NCI-H2227 (cell line): Measurements from ENCODE around the gene BTN3A1.
"Not testable (repeated sequence)": the region's sequence is repeated elsewhere in the genome, so short reads cannot be mapped to it uniquely, and the experiment has no call there.

Experiments used
- DNase-seq: peaks from one replicate; lab custom pipeline; 2025; ENCODE audit not compliant: unreplicated experiment; lab: John Stamatoyannopoulos, UW

Gene BTN3A1

GRCh38 chr6:26401987-26402658 lies at the start of gene BTN3A1:
Gene BTN3A1 (plus strand): TSS chr6:26402275. CDS start chr6:26405564, 3,289 bp downstream.
- peak; percentile 82 for DNase-seq

DNA sequence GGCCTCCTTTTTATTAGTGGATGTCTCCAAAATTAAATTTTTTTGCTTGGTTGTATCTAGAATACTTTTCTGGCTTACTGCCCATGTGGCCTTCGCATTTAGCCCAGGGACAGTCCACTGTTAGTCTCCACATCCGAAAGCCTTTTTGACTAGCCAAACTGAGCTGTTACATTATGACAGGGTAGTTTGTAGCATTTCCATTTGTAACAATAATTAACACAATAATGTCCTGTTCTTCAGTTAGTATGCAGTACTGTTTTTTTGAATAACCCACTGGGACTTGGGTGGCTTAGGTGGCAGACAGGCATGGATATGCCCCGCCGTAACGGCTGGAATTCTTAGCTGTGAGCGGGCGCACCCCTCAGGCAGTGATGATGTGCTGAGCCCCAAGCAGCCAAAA lies 49.8 kb upstream of the BTN3A1 start:
- no peak for DNase-seq

GRCh38 chr6:26354162-26354561 lies 47.9 kb upstream of the BTN3A1 start:
- no peak for DNase-seq

DNA sequence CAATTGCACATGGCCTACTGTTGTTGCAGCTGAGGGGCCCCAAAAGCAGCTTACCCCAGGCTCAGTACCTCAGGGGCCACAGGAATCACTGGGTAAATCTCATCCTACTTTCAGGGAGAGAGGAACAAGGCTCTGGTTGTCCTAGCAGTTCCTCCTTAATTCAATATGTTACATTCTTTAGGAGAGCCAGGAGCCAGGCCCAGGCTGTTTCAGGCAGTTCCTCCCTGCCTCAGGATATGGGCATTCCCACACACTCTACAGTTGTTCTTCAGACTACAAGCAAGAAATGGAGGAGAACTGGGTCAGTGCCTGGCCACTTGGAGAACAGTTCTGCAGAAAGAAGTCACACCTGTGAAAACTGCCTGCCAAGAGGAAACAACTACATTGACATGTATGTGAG lies 46.7 kb upstream of the BTN3A1 start:
- DNase-seq: no peak

GRCh38 chr6:26357543-26357942 lies 44.5 kb upstream of the BTN3A1 start:
- DNase-seq: not testable (repeated sequence)

- no peak for DNase-seq
These were observed 43.5 kb upstream of the BTN3A1 start for GRCh38 chr6:26358511-26358981.

DNA sequence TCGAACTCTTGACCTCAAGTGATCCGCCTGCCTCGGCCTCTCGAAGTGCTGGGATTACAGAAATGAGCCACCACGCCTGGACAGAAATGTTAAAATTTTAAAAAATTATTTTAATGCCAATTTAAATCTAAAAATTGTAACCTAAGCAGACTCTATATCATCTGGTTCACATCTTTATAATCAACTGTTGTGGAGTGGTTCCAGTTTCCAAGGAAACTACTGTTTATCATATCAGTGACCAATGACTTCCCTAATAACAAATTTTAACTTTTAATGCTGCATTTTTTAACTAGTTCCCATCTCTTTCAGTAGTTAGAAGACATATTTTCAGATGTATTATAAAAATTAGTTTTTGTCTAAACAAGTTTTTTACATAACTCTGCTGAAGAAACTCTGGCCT lies 42.3 kb upstream of the BTN3A1 start:
- no peak for DNase-seq

DNA sequence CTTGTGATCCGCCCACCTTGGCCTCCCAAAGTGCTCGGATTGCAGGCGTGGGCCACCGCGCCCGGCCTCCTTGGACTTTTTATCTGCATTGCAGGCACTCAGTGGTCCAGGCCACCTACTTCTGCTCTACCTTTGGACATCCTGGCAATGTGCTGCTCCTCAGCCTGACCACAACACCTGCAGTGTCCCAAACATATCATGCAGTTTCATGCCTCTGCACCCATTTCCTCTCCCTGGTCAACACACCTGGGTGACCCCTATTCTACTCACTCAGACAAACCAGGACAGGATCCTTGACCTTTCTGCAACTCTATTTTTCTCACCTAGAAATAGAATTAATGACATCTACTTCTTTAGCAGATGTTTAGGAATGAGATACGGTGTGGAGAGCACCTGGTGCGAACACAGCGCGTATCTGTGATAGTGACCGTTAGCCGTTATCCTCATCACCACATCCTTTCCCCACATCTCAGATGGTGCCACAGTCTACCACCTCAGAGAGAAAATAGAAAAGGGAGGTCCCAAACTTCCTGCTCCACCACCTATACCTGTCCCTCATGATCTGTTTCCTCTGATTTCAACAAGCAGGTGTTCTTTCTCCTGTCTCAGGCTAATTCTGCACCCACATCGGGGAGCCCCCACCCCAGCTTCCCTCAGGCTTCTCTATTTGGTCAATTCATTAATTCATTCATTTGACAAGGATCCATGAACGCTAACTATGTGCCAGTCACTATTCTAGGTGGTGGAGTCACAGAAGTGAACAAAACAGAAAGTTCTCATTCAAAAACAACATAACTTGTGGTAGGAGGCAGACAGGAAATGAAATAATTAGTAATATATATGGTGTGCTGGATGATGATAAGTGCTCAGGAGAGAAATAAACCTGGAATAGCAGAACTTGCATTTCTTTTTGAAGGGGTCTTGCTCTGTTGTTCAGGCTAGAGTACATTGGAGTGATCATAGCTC lies 41.3 kb upstream of the BTN3A1 start:
- DNase-seq: no peak

DNA sequence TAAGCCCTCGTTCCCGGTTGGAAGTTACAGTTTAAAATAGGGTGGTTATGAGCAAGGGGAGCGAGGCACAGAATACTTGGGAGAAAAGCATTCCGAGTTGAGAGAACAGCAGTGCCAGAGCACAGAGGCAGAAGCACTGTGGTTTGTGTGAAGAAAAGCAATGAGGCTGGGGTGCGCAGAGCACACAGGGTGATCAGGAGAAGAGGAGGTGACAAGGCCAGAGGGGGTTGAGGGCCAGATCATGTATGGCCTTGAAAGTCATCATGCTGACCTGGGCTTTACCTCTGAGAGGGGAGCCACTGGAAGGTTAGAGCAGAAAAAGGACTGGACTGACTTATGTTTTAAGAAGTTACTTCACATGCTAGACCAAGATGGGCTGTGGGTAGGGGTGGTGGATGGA lies 40.5 kb upstream of the BTN3A1 start:
- no peak for DNase-seq

GRCh38 chr6:26362093-26362835 lies 39.8 kb upstream of the BTN3A1 start:
- no peak for DNase-seq

- no peak for DNase-seq
These were observed 39.2 kb upstream of the BTN3A1 start for GRCh38 chr6:26362836-26363220.

- peak; percentile 10 for DNase-seq
These were observed 38.0 kb upstream of the BTN3A1 start for GRCh38 chr6:26363882-26364701.

DNA sequence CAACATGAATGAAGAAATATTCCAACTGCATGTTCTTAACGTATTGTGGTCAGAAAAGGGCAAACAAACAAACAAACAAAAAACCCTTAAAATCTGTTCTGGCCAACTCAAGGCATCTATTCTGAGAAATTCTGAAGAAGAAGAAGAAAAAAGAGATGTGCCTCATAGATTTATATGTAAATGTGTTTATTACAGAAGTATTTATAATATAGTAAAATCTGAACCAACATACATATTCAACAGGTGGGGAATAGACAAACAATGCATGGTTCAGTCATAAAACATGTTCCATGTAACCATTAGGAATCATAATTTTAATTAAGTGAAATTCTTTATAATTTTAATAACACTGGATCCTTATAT lies 36.5 kb upstream of the BTN3A1 start:
- DNase-seq: no peak

- DNase-seq: no peak
These were observed 35.6 kb upstream of the BTN3A1 start for GRCh38 chr6:26366504-26366903.

DNA sequence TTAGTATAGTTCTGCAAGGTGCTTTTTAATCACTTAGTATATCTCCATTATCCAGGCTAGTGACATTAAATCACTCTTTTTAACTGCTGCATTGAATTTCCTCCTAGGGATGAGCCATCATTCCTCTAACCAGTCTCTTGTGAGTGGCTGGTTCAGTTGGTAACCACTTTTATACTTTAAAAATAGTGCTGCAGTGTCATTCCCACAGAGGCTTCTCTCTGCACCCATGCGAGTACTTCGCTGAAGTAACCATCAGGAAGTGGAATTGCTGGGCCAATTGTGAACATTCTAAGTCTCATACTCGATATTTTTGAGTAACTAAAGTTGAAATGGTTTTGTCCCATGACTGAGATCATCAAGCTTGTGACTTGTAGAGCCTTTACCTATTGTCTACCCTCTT lies 35.0 kb upstream of the BTN3A1 start:
- no peak for DNase-seq

GRCh38 chr6:26371813-26372212 lies 30.3 kb upstream of the BTN3A1 start:
- not testable (repeated sequence) for DNase-seq

DNA sequence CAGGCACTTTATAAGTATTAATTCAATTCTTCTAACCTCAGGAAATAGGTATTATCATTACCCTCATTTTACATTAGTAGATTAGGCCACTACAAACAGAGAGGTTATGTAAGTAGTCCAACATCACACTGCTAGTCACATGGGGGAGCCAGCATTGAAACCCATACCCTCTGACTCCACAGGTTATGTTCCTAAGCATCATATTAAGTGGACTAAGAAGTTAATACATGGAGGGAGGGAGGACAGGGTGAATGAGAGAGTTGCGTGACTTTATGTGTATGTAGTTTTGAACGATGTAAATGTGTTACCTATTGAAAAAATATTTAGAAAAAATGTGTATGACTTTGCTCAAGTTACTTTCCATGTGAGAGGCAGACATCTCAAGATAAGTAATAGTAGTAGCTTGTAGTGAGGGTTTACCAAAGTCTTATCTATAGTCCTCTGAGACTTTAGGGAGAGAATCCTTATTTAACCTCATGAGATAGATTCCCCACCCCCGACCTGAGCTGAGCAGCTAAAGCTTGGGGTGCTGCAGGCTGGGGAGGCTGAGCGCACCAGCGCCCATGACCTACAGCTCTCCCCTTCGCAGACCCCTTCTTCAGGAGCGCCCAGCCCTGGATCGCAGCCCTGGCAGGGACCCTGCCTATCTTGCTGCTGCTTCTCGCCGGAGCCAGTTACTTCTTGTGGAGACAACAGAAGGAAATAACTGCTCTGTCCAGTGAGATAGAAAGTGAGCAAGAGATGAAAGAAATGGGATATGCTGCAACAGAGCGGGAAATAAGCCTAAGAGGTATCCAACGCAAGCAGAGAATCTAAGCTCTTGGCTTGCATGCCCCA lies 29.5 kb upstream of the BTN3A1 start:
- DNase-seq: no peak

GRCh38 chr6:26375270-26375669 lies 26.8 kb upstream of the BTN3A1 start:
- no peak for DNase-seq

GRCh38 chr6:26377719-26378118 lies 24.4 kb upstream of the BTN3A1 start:
- no peak for DNase-seq

DNA sequence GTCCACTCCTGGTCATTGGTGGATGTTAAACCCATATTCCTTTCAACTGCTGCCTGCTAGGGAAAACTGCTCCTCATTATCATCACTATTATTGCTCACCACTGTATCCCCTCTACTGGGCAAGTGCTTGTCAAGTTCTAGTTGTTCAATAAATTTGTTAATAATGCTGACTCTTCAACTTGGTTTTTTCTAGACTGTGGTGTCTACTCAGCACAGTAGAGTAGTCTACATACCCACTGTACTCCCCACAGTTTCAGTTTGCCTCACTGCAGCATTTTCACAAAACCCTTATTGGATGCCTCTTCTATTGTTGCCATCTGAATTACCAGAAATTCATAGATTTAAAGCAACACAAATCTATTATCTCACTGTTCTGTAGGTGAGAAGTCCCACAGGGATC lies 23.9 kb upstream of the BTN3A1 start:
- not testable (repeated sequence) for DNase-seq
